K562 (cell line): ENCODE measurements around the gene GDF7. TPM values are rescaled to one million over a fixed set of nuclear protein-coding genes. Genes with fewer than 3 reads are reported as not detected.

Experiments
- ATAC-seq: fragments of 200-7000 bp; cut with Tn5 transposase; 3 replicates; pipeline ENCODE4 v1.9.1; 2020; ENCODE audit warnings: moderate library complexity
- BruUV-seq: library from RNA; stranded (reverse); fragments of 400-500 nt; replicated peaks from 2 replicates; lab custom pipeline; 2021; lab: Mats Ljungman, UMichigan
- CTCF ChIA-PET: fragments of 300-600 bp; formaldehyde crosslinking; extraction: SDS; loops from one replicate; lab custom pipeline; 2021; ENCODE audit warnings: low intra/inter-chr PET ratio; lab: Yijun Ruan, JAX
- POLR2A ChIA-PET: fragments of 300-600, 350-650 bp; sonication (Branson Sonifier 250); formaldehyde crosslinking; extraction: SDS; loops from one replicate; lab custom pipeline; 2021; ENCODE audit warnings: antibody characterized with exemption, inconsistent platforms; lab: Yijun Ruan, JAX
- DNase-seq, 4 experiments: peaks; one replicate each; pipeline versions ENCODE4 v3.0.0 to v3.0.0-alpha.2; 2011 to 2018; ENCODE audit warnings: low spot score in 3 of 4, mixed read lengths in 3 of 4; ENCODE audit errors: extremely low read depth in 1 of 4
- FAIRE-seq: peaks from 2 replicates; lab custom pipeline; 2011; peaks lifted over from hg19 to GRCh38; lab: Jason Lieb, UNC
- H2AFZ ChIP-seq: 2 replicates; pipeline ENCODE4 v1.6.0; 2011; ENCODE audit warnings: low read depth, low read length, control low read depth, inconsistent platforms
- H3K27ac ChIP-seq: fragments of 200-600 bp; 3 replicates; pipeline ENCODE4 v1.8.0; 2011; ENCODE audit warnings: low read depth, mild to moderate bottlenecking, control low read depth, inconsistent platforms, low read length, moderate library complexity, mixed read lengths; ENCODE audit errors: extremely low read depth
- H3K27me3 ChIP-seq, 2 experiments: fragments of 300-600 bp in 1 of 2; 2 replicates in 1 of 2; 3 replicates in 1 of 2; pipeline versions ENCODE4 v1.6.0 to v1.8.0; 2011; ENCODE audit warnings: inconsistent platforms in 2 of 2, low read length in 2 of 2, mild to moderate bottlenecking in 1 of 2, mixed read lengths in 1 of 2, moderate library complexity in 1 of 2; ENCODE audit not compliant: control insufficient read depth in 2 of 2, insufficient read depth in 2 of 2
- H3K36me3 ChIP-seq: fragments of 300-600 bp; 3 replicates; pipeline ENCODE4 v1.8.0; 2011; ENCODE audit warnings: mild to moderate bottlenecking, low read length, inconsistent platforms; ENCODE audit not compliant: control insufficient read depth, insufficient read depth
- H3K4me1 ChIP-seq, 2 experiments: fragments of 200-600 bp in 1 of 2; replicated peaks in 1 of 2; 2 replicates in 1 of 2; 3 replicates in 1 of 2; pipeline versions ENCODE4 v1.5.1 to v1.8.0; 2011; ENCODE audit warnings: inconsistent platforms in 2 of 2, low read length in 2 of 2, mild to moderate bottlenecking in 1 of 2, mixed read lengths in 1 of 2, moderate library complexity in 1 of 2; ENCODE audit not compliant: control insufficient read depth in 2 of 2, insufficient read depth in 2 of 2
- H3K4me2 ChIP-seq: 2 replicates; pipeline ENCODE4 v1.6.1; 2011; ENCODE audit warnings: low read length, control low read depth, inconsistent platforms, mixed read lengths; ENCODE audit not compliant: insufficient read depth
- H3K4me3 ChIP-seq: fragments of 200-600 bp; sonication (generic), shearing (Covaris generic); 2 replicates; pipeline ENCODE4 v1.5.1; 2016; ENCODE audit warnings: control low read depth, inconsistent platforms
- H3K79me2 ChIP-seq: fragments of 200-600 bp; 3 replicates; pipeline ENCODE4 v1.8.0; 2011; ENCODE audit warnings: low read length, inconsistent platforms; ENCODE audit not compliant: control insufficient read depth, insufficient read depth
- H3K9ac ChIP-seq, 2 experiments: 2 replicates each; pipeline versions ENCODE4 v1.6.0 to v1.6.1; 2011; ENCODE audit warnings: low read depth in 2 of 2, low read length in 2 of 2, control low read depth in 1 of 2, inconsistent platforms in 1 of 2, mild to moderate bottlenecking in 1 of 2, mixed read lengths in 1 of 2; ENCODE audit not compliant: insufficient read depth in 1 of 2
- H3K9me1 ChIP-seq: one replicate; pipeline ENCODE4 v1.6.0; 2011; ENCODE audit warnings: inconsistent platforms, mild to moderate bottlenecking, low read length, moderate library complexity; ENCODE audit not compliant: control insufficient read depth, insufficient read depth
- H3K9me3 ChIP-seq: replicated peaks from 2 replicates; pipeline ENCODE4 v1.5.1; 2011; ENCODE audit warnings: low read depth, low read length, inconsistent platforms; ENCODE audit not compliant: control insufficient read depth, insufficient read depth
- H4K20me1 ChIP-seq: replicated peaks from 2 replicates; pipeline ENCODE4 v1.6.1; 2011; ENCODE audit warnings: low read length, inconsistent platforms, mixed read lengths; ENCODE audit not compliant: control insufficient read depth, insufficient read depth
- CSDE1 ChIP-seq, 2 experiments: fragments of 450-650 bp; IDR thresholded peaks; 2 replicates each; pipeline ENCODE4 v1.6.1; 2016; ENCODE audit warnings: mild to moderate bottlenecking in 1 of 2
- MCM7 ChIP-seq, 2 experiments: fragments of 450-650 bp; IDR thresholded peaks; 2 replicates each; pipeline ENCODE4 v1.6.1; 2016 to 2018
- MTA2 ChIP-seq: fragments of 450-650 bp; IDR thresholded peaks from 2 replicates; pipeline ENCODE4 v1.6.1; 2016; ENCODE audit warnings: low read depth
- NBN ChIP-seq: fragments of 450-650 bp; IDR thresholded peaks from 2 replicates; pipeline ENCODE4 v1.6.1; 2016; ENCODE audit warnings: low read depth, mild to moderate bottlenecking
- NUFIP1 ChIP-seq: fragments of 450-650 bp; IDR thresholded peaks from 2 replicates; pipeline ENCODE4 v1.6.1; 2018; ENCODE audit not compliant: partially characterized antibody
- ZNF165 ChIP-seq: fragments of 250-450 bp; sonication (Bioruptor Pico); IDR thresholded peaks from 2 replicates; pipeline ENCODE4 v1.4.0; 2020; ENCODE audit warnings: borderline replicate concordance
- ZNF384 ChIP-seq: IDR thresholded peaks from 2 replicates; pipeline ENCODE4 v1.6.1; 2012; ENCODE audit warnings: low read depth, low read length, improper control_type of control experiment
- WGBS: fragments of 100-300 bp; shearing (Covaris generic); methylation state at CpG from one replicate; pipeline ENCODE4 v1.1.6; 2016; ENCODE audit warnings: low coverage, mixed read lengths; ENCODE audit not compliant: insufficient coverage; ENCODE audit errors: missing lambda C conversion rate; 5-methylcytosine and 5-hydroxymethylcytosine counted together
- in situ Hi-C: fragments of 300-500 bp; cut with MboI; formaldehyde crosslinking; loops from 4 replicates; pipeline ENCODE4 v1.15.0; 2018; ENCODE audit warnings: inconsistent platforms, mixed read lengths
- intact Hi-C: fragments of 100-400 bp; cut with micrococcal nuclease; formaldehyde crosslinking; loops from 2 replicates; pipeline ENCODE4 v1.14.2; 2022
- polyA plus RNA-seq, 8 experiments: library from polyadenylated mRNA; depleted of rRNA in 4 of 8; stranded (reverse) in 5 of 8; unstranded in 3 of 8; fragments of >200 nt; fragmentation: Nextera tagmentation in 2 of 8; fragmentation: Illumina TruSeq in 1 of 8; extraction: Ambion mirVana in 2 of 8; extraction: Trizol in 1 of 8; gene quantifications; 2 replicates each; pipeline versions ENCODE4 v1.2.1 to v1.2.3, GENCODE V29; 2011 to 2014; ENCODE audit warnings: inconsistent platforms in 1 of 8, missing spikeins in 1 of 8
- total RNA-seq, 7 experiments: library from RNA; depleted of rRNA in 6 of 7; stranded (reverse); fragments of >200 nt in 6 of 7; fragmentation: Illumina TruSeq in 2 of 7; extraction: Trizol in 2 of 7; gene quantifications; 2 replicates each; pipeline versions ENCODE4 v1.2.1 to v1.2.3, GENCODE V29; 2011 to 2021; ENCODE audit warnings: low replicate concordance in 1 of 7
- TF ChIP-seq, protein P1 (sequence below): sonication (generic); formaldehyde crosslinking; IDR thresholded peaks from 2 replicates; pipeline ENCODE4 v1.8.0; 2022; ENCODE audit warnings: missing genetic modification reagents, mild to moderate bottlenecking, borderline replicate concordance
- TF ChIP-seq, protein P2 (sequence below): fragments of 450-650 bp; IDR thresholded peaks from 2 replicates; pipeline ENCODE4 v1.7.1; 2018; ENCODE audit warnings: mild to moderate bottlenecking, low read depth; ENCODE audit not compliant: partially characterized antibody

Gene GDF7
- total and polyA plus RNA-seq, 9 of the 15 experiments (the other 6 are each of a cell fraction or from before 2014, with no cell fraction given), result 0.01 TPM; not detected in 7

DNA sequence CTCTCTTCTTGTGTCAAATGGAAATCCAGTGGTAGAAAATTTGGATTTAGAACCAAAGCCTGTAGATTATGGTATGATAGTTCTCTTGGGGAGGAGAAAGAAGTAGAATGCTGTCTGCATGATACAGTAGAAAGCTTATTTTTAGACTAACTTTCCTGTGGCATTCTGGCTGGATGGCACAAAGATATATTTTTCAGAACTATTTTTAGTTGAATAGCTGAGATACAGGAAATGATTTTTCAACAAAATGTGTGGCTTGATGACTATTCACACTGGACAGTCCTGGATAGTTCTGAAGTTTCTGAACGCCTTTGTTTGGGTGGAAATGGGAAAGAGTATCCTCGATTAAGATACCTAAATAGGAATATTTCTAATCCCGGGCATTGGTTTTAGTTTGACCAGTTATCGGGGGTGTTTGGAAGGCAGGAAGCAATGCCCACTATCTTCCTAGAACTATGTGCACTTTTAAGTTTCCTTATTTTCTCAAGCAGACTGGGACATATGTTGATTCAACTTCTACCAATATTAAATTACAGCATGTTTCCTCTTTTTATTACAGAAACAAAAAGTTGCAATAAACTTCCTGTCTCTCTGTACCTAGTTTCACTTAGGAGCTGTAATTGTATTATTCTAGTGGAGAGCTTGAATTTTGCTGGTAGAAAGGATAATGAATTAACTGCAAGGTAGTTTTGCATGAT lies 32.1 kb downstream of the GDF7 start:
- no peak overlapping the region for H3K4me3 ChIP-seq
- in situ Hi-C loops (no loop called here), intact Hi-C loops (no loop called here)
- no peaks in the 10 kb centered on the region for H3K27me3 ChIP-seq
- CTCF ChIA-PET, result no interaction called here
- DNase-seq, result no peak
- no peak overlapping the region for H2AFZ ChIP-seq
- H3K4me1 ChIP-seq, result no peaks in the 10 kb centered on the region
- H3K4me2 ChIP-seq, result no peak overlapping the region
- peaks cover 34% of the 10 kb centered on the region; the same call in 1 of the 3 replicates for H3K36me3 ChIP-seq
- no peaks in the 10 kb centered on the region for H3K79me2 ChIP-seq
- no peaks in the 10 kb centered on the region for H3K9me1 ChIP-seq
- POLR2A ChIA-PET, result no interaction called here
- TF ChIP-seq MTA2, result no peak
- no peak for TF ChIP-seq NUFIP1
- no peak for TF ChIP-seq ZNF165 (CRISPR knock-in tag)
- no peak for TF ChIP-seq CSDE1 (IDR thresholded peaks at IDR 0.05)
- TF ChIP-seq, protein P1, sequence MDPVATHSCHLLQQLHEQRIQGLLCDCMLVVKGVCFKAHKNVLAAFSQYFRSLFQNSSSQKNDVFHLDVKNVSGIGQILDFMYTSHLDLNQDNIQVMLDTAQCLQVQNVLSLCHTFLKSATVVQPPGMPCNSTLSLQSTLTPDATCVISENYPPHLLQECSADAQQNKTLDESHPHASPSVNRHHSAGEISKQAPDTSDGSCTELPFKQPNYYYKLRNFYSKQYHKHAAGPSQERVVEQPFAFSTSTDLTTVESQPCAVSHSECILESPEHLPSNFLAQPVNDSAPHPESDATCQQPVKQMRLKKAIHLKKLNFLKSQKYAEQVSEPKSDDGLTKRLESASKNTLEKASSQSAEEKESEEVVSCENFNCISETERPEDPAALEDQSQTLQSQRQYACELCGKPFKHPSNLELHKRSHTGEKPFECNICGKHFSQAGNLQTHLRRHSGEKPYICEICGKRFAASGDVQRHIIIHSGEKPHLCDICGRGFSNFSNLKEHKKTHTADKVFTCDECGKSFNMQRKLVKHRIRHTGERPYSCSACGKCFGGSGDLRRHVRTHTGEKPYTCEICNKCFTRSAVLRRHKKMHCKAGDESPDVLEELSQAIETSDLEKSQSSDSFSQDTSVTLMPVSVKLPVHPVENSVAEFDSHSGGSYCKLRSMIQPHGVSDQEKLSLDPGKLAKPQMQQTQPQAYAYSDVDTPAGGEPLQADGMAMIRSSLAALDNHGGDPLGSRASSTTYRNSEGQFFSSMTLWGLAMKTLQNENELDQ (CRISPR knock-in tag), result no peak
- TF ChIP-seq, protein P2, sequence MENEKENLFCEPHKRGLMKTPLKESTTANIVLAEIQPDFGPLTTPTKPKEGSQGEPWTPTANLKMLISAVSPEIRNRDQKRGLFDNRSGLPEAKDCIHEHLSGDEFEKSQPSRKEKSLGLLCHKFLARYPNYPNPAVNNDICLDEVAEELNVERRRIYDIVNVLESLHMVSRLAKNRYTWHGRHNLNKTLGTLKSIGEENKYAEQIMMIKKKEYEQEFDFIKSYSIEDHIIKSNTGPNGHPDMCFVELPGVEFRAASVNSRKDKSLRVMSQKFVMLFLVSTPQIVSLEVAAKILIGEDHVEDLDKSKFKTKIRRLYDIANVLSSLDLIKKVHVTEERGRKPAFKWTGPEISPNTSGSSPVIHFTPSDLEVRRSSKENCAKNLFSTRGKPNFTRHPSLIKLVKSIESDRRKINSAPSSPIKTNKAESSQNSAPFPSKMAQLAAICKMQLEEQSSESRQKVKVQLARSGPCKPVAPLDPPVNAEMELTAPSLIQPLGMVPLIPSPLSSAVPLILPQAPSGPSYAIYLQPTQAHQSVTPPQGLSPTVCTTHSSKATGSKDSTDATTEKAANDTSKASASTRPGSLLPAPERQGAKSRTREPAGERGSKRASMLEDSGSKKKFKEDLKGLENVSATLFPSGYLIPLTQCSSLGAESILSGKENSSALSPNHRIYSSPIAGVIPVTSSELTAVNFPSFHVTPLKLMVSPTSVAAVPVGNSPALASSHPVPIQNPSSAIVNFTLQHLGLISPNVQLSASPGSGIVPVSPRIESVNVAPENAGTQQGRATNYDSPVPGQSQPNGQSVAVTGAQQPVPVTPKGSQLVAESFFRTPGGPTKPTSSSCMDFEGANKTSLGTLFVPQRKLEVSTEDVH, result no peak
- TF ChIP-seq ZNF384, result no peak
- no peak for TF ChIP-seq NBN
- TF ChIP-seq MCM7 (IDR thresholded peaks at IDR 0.05), result no peak
- no peak overlapping the region for H3K27ac ChIP-seq
- BruUV-seq, result no TSS peak
- ATAC-seq, result no peak
- H3K9me3 ChIP-seq, result no peaks in the 10 kb centered on the region
- no peaks in the 10 kb centered on the region for H4K20me1 ChIP-seq
- no peak for FAIRE-seq
- no peak overlapping the region for H3K9ac ChIP-seq
- WGBS, result 86% methylated on average over 4 of the region's 4 CpGs
